Measurements from ENCODE around the gene NRCAM. TPM values are rescaled to one million over a fixed set of nuclear protein-coding genes. Genes with fewer than 3 reads are reported as not detected.

NRCAM gene
- total RNA-seq, 1 donor from 2014 or later: 9.3 TPM

- Mint-ChIP-seq H3K4me3 (ENCODE audit: unreplicated experiment) (no peak overlapping the region), H3K27ac (ENCODE audit: unreplicated experiment) (no peak overlapping the region), H3K36me3 (ENCODE audit: low read depth, unreplicated experiment) (no peaks in the 10 kb centered on the region), H3K4me1 (ENCODE audit: low read depth, unreplicated experiment) (peaks cover 38% of the 10 kb centered on the region), H3K9me3 (ENCODE audit: unreplicated experiment) (no peaks in the 10 kb centered on the region), H3K27me3 (ENCODE audit: low read depth, unreplicated experiment) (no peaks in the 10 kb centered on the region)
- TF ChIP-seq EZH2 (IDR thresholded peaks at IDR 0.05; ENCODE audit: insufficient read depth, low read length): no peak
- no peak for TF ChIP-seq CTCF (IDR thresholded peaks at IDR 0.05; ENCODE audit: insufficient read depth, low read depth, low read length)
- H4K20me1 ChIP-seq (ENCODE audit: insufficient read depth, low read length): no peaks in the 10 kb centered on the region
- no peak overlapping the region for H3K4me3 ChIP-seq (ENCODE audit: insufficient read depth, low read depth, low read length)
- no peak for DNase-seq (ENCODE audit: low read depth)
- no peaks in the 10 kb centered on the region for H3K79me2 ChIP-seq (ENCODE audit: insufficient read depth, low read length)
- H2AFZ ChIP-seq (ENCODE audit: low read depth, low read length): no peak overlapping the region
- H3K36me3 ChIP-seq (ENCODE audit: insufficient read depth, low read length): no peaks in the 10 kb centered on the region
- H3K4me1 ChIP-seq (ENCODE audit: insufficient read depth, low read length): peaks cover 21% of the 10 kb centered on the region
- H3K4me2 ChIP-seq (ENCODE audit: low read length): no peak overlapping the region
- H3K9me3 ChIP-seq (ENCODE audit: insufficient read depth, low read depth, low read length): no peaks in the 10 kb centered on the region
- H3K9ac ChIP-seq (ENCODE audit: low read length): no peak overlapping the region
- no peak for FAIRE-seq
- H3K27me3 ChIP-seq (ENCODE audit: insufficient read depth, low read length): no peaks in the 10 kb centered on the region
- no peak overlapping the region for H3K27ac ChIP-seq (ENCODE audit: low read depth, low read length)
Measured at GRCh38 chr7:108313086-108313485, 143.2 kb downstream of the NRCAM start.

GRCh38 chr7:108311446-108312168 is 144.6 kb downstream of the NRCAM start:
- Histone ChIP-seq H3K4me2 (ENCODE audit: low read length) (no peak overlapping the region), H3K27ac (ENCODE audit: low read depth, low read length) (peak overlapping the region; percentile 61), H2AFZ (ENCODE audit: low read depth, low read length) (no peak overlapping the region), H3K9ac (ENCODE audit: low read length) (peak overlapping the region; percentile 19), H3K9me3 (ENCODE audit: insufficient read depth, low read depth, low read length) (no peaks in the 10 kb centered on the region), H4K20me1 (ENCODE audit: insufficient read depth, low read length) (no peaks in the 10 kb centered on the region), H3K27me3 (ENCODE audit: insufficient read depth, low read length) (no peaks in the 10 kb centered on the region), H3K36me3 (ENCODE audit: insufficient read depth, low read length) (no peaks in the 10 kb centered on the region), H3K79me2 (ENCODE audit: insufficient read depth, low read length) (no peaks in the 10 kb centered on the region), H3K4me3 (ENCODE audit: insufficient read depth, low read depth, low read length) (no peak overlapping the region), H3K4me1 (ENCODE audit: insufficient read depth, low read length) (peaks cover 21% of the 10 kb centered on the region)
- no peak for TF ChIP-seq EZH2 (IDR thresholded peaks at IDR 0.05; ENCODE audit: insufficient read depth, low read length)
- TF ChIP-seq CTCF (IDR thresholded peaks at IDR 0.05; ENCODE audit: insufficient read depth, low read depth, low read length): no peak
- H3K4me1 Mint-ChIP-seq (ENCODE audit: low read depth, unreplicated experiment): peaks cover 45% of the 10 kb centered on the region
- no peaks in the 10 kb centered on the region for H3K27me3 Mint-ChIP-seq (ENCODE audit: low read depth, unreplicated experiment)
- H3K4me3 Mint-ChIP-seq (ENCODE audit: unreplicated experiment): no peak overlapping the region
- H3K9me3 Mint-ChIP-seq (ENCODE audit: unreplicated experiment): no peaks in the 10 kb centered on the region
- DNase-seq (ENCODE audit: low read depth): peak; percentile 64
- FAIRE-seq: no peak
- H3K36me3 Mint-ChIP-seq (ENCODE audit: low read depth, unreplicated experiment): no peaks in the 10 kb centered on the region
- H3K27ac Mint-ChIP-seq (ENCODE audit: unreplicated experiment): peak overlapping the region; percentile 41

- Histone ChIP-seq H3K4me2 (ENCODE audit: low read length) (peak overlapping the region; percentile 0), H3K27me3 (ENCODE audit: insufficient read depth, low read length) (no peaks in the 10 kb centered on the region), H3K36me3 (ENCODE audit: insufficient read depth, low read length) (no peaks in the 10 kb centered on the region), H3K9ac (ENCODE audit: low read length) (no peak overlapping the region), H3K9me3 (ENCODE audit: insufficient read depth, low read depth, low read length) (no peaks in the 10 kb centered on the region), H3K79me2 (ENCODE audit: insufficient read depth, low read length) (no peaks in the 10 kb centered on the region), H3K4me3 (ENCODE audit: insufficient read depth, low read depth, low read length) (no peak overlapping the region), H3K27ac (ENCODE audit: low read depth, low read length) (peak overlapping the region; percentile 58), H2AFZ (ENCODE audit: low read depth, low read length) (no peak overlapping the region), H4K20me1 (ENCODE audit: insufficient read depth, low read length) (no peaks in the 10 kb centered on the region), H3K4me1 (ENCODE audit: insufficient read depth, low read length) (peaks cover 21% of the 10 kb centered on the region)
- no peaks in the 10 kb centered on the region for H3K27me3 Mint-ChIP-seq (ENCODE audit: low read depth, unreplicated experiment)
- no peaks in the 10 kb centered on the region for H3K9me3 Mint-ChIP-seq (ENCODE audit: unreplicated experiment)
- TF ChIP-seq EZH2 (IDR thresholded peaks at IDR 0.05; ENCODE audit: insufficient read depth, low read length): no peak
- no peak for TF ChIP-seq CTCF (IDR thresholded peaks at IDR 0.05; ENCODE audit: insufficient read depth, low read depth, low read length)
- no peaks in the 10 kb centered on the region for H3K36me3 Mint-ChIP-seq (ENCODE audit: low read depth, unreplicated experiment)
- DNase-seq (ENCODE audit: low read depth) (peak; percentile 64), FAIRE-seq (no peak)
- no peak overlapping the region for H3K4me3 Mint-ChIP-seq (ENCODE audit: unreplicated experiment)
- H3K4me1 Mint-ChIP-seq (ENCODE audit: low read depth, unreplicated experiment): peaks cover 45% of the 10 kb centered on the region
- peak overlapping the region; percentile 48 for H3K27ac Mint-ChIP-seq (ENCODE audit: unreplicated experiment)
Measured at GRCh38 chr7:108310351-108310750, 145.9 kb downstream of the NRCAM start.
